B cell (primary cell): ENCODE results near the gene TMEM163. TPM values are rescaled to one million over a fixed set of nuclear protein-coding genes. Genes with fewer than 3 reads are reported as not detected.
"Not testable (repeated sequence)": the region's sequence is repeated elsewhere in the genome, so short reads cannot be mapped to it uniquely, and the experiment has no call there.

ENCODE experiments used
- ATAC-seq: fragments of 200-7000 bp; cut with Tn5 transposase; one replicate; pipeline ENCODE4 v1.10.0; 2021; ENCODE audit warnings: low read depth, mild to moderate bottlenecking, moderate number of reproducible peaks, moderate library complexity
- CTCF ChIA-PET: fragments of 350-600 bp; sonication (Branson Sonifier 250); formaldehyde crosslinking; loops from one replicate; lab custom pipeline; 2021; ENCODE audit warnings: antibody characterized with exemption, inconsistent platforms; lab: Charles Lee
- POLR2A ChIA-PET: fragments of 350-600 bp; sonication (Branson Sonifier 250); formaldehyde crosslinking; loops from one replicate; lab custom pipeline; 2021; ENCODE audit warnings: antibody characterized with exemption; lab: Charles Lee
- DNase-seq: peaks from one replicate; pipeline ENCODE4 v3.0.0; 2013
- H2AFZ ChIP-seq: 2 replicates; pipeline ENCODE4 v1.6.1; 2012; ENCODE audit warnings: mild to moderate bottlenecking, low read depth, low read length; ENCODE audit not compliant: insufficient read depth, poor library complexity, severe bottlenecking
- H3K27ac ChIP-seq, 2 donors: 1 replicate in 1 of 2; 2 replicates in 1 of 2; pipeline ENCODE4 v1.5.1; 2012 to 2013; ENCODE audit warnings: low read length in 2 of 2, mild to moderate bottlenecking in 2 of 2, moderate library complexity in 1 of 2
- H3K27me3 ChIP-seq, 4 experiments: fragments of 200-600 bp in 1 of 4; sonication (generic) in 1 of 4; replicated peaks in 1 of 4; 1 replicate in 2 of 4; 2 replicates in 2 of 4; pipeline versions ENCODE4 v1.6.1 to v1.7.0; 2013 to 2016; ENCODE audit warnings: low read length in 3 of 4, mild to moderate bottlenecking in 2 of 4, mixed read lengths in 1 of 4, moderate library complexity in 1 of 4; ENCODE audit not compliant: insufficient read depth in 4 of 4, control insufficient read depth in 3 of 4; ENCODE audit errors: control extremely low read depth in 1 of 4
- H3K36me3 ChIP-seq, 2 experiments: replicated peaks in 1 of 2; 1 replicate in 1 of 2; 2 replicates in 1 of 2; pipeline versions ENCODE4 v1.6.1 to v1.7.1; 2013; ENCODE audit warnings: low read length in 1 of 2; ENCODE audit not compliant: insufficient read depth in 2 of 2, control insufficient read depth in 1 of 2; ENCODE audit errors: control extremely low read depth in 1 of 2, extremely low read depth in 1 of 2
- H3K4me1 ChIP-seq, 2 donors: fragments of 200-600 bp in 1 of 2; sonication (generic) in 1 of 2; 1 replicate in 1 of 2; 2 replicates in 1 of 2; pipeline versions ENCODE4 v1.5.1 to v1.6.1; 2013 to 2017; ENCODE audit warnings: low read length in 2 of 2; ENCODE audit not compliant: control insufficient read depth in 2 of 2, insufficient read depth in 2 of 2
- H3K4me2 ChIP-seq: replicated peaks from 2 replicates; pipeline ENCODE3; 2012; ENCODE audit warnings: mild to moderate bottlenecking, low read depth, low read length; ENCODE audit not compliant: poor library complexity, severe bottlenecking
- H3K4me3 ChIP-seq, 5 experiments: fragments of 200-600 bp in 1 of 5; sonication (generic) in 1 of 5; 1 replicate in 3 of 5; 2 replicates in 2 of 5; pipeline versions ENCODE4 v1.5.1 to v1.7.0; 2011 to 2016; ENCODE audit warnings: low read length in 4 of 5, mild to moderate bottlenecking in 4 of 5, low read depth in 2 of 5, control low read depth in 1 of 5, moderate library complexity in 1 of 5; ENCODE audit not compliant: insufficient read depth in 1 of 5; ENCODE audit errors: control extremely low read depth in 1 of 5, extremely low read depth in 1 of 5
- H3K79me2 ChIP-seq: fragments of 200-600 bp; sonication (generic); one replicate; pipeline ENCODE4 v1.6.0; 2016; ENCODE audit warnings: low read length; ENCODE audit not compliant: control insufficient read depth, insufficient read depth
- H3K9ac ChIP-seq: fragments of 200-600 bp; sonication (generic); 2 replicates; pipeline ENCODE4 v1.6.1; 2017; ENCODE audit warnings: mild to moderate bottlenecking, low read length, moderate library complexity
- H3K9me3 ChIP-seq, 3 donors: one replicate each; pipeline versions ENCODE4 v1.6.1 to v1.7.1; 2013; ENCODE audit warnings: low read length in 2 of 3; ENCODE audit not compliant: control insufficient read depth in 2 of 3, insufficient read depth in 1 of 3; ENCODE audit errors: control extremely low read depth in 1 of 3
- H4K20me1 ChIP-seq: 2 replicates; pipeline ENCODE4 v1.6.0; 2012; ENCODE audit warnings: mild to moderate bottlenecking, low read length; ENCODE audit not compliant: insufficient read depth, control insufficient read depth, poor library complexity, severe bottlenecking
- H3K27ac Mint-ChIP-seq: one replicate; pipeline ENCODE4 v1.8.0; 2021; ENCODE audit warnings: mixed read lengths
- H3K27me3 Mint-ChIP-seq: one replicate; pipeline ENCODE4 v1.8.0; 2021; ENCODE audit warnings: mixed read lengths
- H3K4me1 Mint-ChIP-seq: one replicate; pipeline ENCODE4 v1.8.0; 2021; ENCODE audit warnings: mixed read lengths
- H3K4me3 Mint-ChIP-seq: one replicate; pipeline ENCODE4 v1.8.0; 2021; ENCODE audit warnings: mixed read lengths
- H3K9me3 Mint-ChIP-seq: one replicate; pipeline ENCODE4 v1.8.0; 2022; ENCODE audit warnings: mixed read lengths; ENCODE audit not compliant: insufficient read depth
- CTCF ChIP-seq: fragments of 200-600 bp; IDR thresholded peaks from one replicate; pipeline ENCODE4 v1.8.0; 2022; ENCODE audit warnings: antibody characterized with exemption, mild to moderate bottlenecking
- EZH2 ChIP-seq: IDR thresholded peaks from 2 replicates; pipeline ENCODE4 v1.6.1; 2012; ENCODE audit warnings: borderline replicate concordance, low read depth, mild to moderate bottlenecking, moderate library complexity, low read length; ENCODE audit not compliant: insufficient read depth, poor library complexity, severe bottlenecking
- WGBS: methylation state at CpG from one replicate; pipeline ENCODE4 v1.1.5; 2013; ENCODE audit warnings: missing lambda C conversion rate; ENCODE audit not compliant: insufficient coverage; 5-methylcytosine and 5-hydroxymethylcytosine counted together
- intact Hi-C: fragments of 100-400 bp; cut with micrococcal nuclease; formaldehyde crosslinking; loops from one replicate; pipeline ENCODE4 v1.10.0; 2022
- polyA plus RNA-seq: library from polyadenylated mRNA; depleted of rRNA; stranded (reverse); fragments of >200 nt; gene quantifications from 2 replicates; pipeline ENCODE4 v1.2.3, GENCODE V29; 2012
- total RNA-seq, 2 donors: library from RNA; stranded (reverse); fragments of 120-200 nt in 1 of 2; gene quantifications; 1 replicate in 1 of 2; 2 replicates in 1 of 2; pipeline versions ENCODE4 v1.2.3 to v1.2.4, GENCODE V29; 2013 to 2022

TMEM163 gene
- total and polyA plus RNA-seq, 2 donors (not counting 1 experiment from before 2014, with no cell fraction given): 2.6 to 5.6 TPM

DNA sequence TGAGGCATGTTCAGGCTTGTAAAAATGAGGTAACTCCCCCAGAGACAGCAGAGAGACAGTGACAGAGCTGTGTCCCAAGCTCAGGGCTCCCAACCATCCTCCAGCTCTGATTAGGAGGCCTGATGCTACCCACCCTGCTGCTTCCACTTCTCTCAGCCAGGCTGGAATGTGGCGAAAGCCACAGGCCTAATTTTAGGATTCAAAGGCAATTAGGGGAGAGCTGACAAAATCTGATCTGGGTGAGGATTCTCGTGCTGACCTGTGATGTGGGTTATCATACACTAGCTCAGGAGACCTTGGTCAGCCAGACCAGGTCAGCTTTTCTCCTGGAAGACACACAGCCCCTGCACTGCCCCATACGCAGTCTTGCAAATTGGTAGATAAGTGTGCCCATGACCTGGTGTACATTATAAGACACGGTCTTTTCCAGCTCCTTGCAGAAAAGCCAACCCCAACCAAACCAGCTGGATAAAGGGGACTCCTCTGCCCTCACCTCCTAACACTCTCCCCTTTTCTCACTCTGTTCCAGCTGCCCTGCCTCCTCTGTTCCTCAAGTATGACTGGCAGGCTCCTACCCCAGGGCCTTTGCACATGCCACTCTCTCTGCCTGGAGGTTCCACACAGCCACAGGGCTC lies 239.0 kb downstream of the TMEM163 start:
- Histone ChIP-seq H3K27me3 (no peaks in the 10 kb centered on the region), H3K4me3 (no peak overlapping the region), H3K27ac (no peak overlapping the region), H4K20me1 (no peaks in the 10 kb centered on the region), H3K9ac (no peak overlapping the region), H3K36me3 (no peaks in the 10 kb centered on the region), H3K4me1 (no peaks in the 10 kb centered on the region), H3K4me2 (no peak overlapping the region), H3K79me2 (no peaks in the 10 kb centered on the region), H2AFZ (no peak overlapping the region), H3K9me3 (peaks cover 0 to 4% (median 0%) of the 10 kb centered on the region in 3 donors)
- WGBS: 91% methylated on average over 3 of the region's 4 CpGs
- ATAC-seq: no peak
- DNase-seq: no peak
- Mint-ChIP-seq H3K4me1 (no peaks in the 10 kb centered on the region), H3K4me3 (no peak overlapping the region), H3K27ac (no peak overlapping the region), H3K9me3 (no peaks in the 10 kb centered on the region), H3K27me3 (no peaks in the 10 kb centered on the region)
- TF ChIP-seq CTCF (no peak), EZH2 (no peak)
- ChIA-PET POLR2A (no interaction called here), CTCF (interaction anchor here (1.1 kb wide), 1 partner anchor 19 kb away, joined by 4 read pairs; no protein-coding TSS in a partner anchor)
- intact Hi-C loops: no loop called here

DNA sequence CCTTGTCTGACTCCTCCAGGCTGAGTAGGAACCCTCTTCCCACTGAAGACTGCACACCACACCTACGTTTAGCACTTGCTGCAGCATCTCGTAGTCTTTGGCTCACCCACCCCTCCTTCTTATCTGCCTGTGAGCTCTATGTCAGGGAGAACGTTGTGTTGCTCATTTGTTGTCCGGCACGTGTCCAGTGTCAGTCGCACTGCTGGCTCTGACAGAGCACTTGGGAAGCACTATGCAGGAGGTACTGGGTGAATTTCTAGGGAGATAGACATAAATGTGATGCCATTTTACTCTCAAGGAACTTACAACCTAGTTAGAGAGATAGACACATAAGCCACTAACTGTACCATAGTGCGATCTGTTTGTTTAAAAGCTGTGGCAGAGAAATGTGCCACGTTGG lies 241.8 kb downstream of the TMEM163 start:
- H3K79me2 ChIP-seq, H3K9me3 Mint-ChIP-seq, H2AFZ ChIP-seq, H3K4me3 ChIP-seq, ATAC-seq, intact Hi-C loops, DNase-seq, POLR2A ChIA-PET, H3K4me3 Mint-ChIP-seq, H3K4me2 ChIP-seq, H3K27me3 Mint-ChIP-seq, H3K36me3 ChIP-seq, H3K4me1 ChIP-seq, H3K27ac Mint-ChIP-seq, H3K27ac ChIP-seq, H4K20me1 ChIP-seq, H3K27me3 ChIP-seq, H3K4me1 Mint-ChIP-seq, CTCF ChIA-PET, H3K9ac ChIP-seq: not testable (repeated sequence)
- WGBS: 100% methylated on average over 4 of the region's 8 CpGs
- peaks cover 0 to 11% (median 7%) of the 10 kb centered on the region in 3 donors for H3K9me3 ChIP-seq
